PC-3 (cell line): ENCODE measurements around the gene TBC1D16. TPM values are rescaled to one million over a fixed set of nuclear protein-coding genes. Genes with fewer than 3 reads are reported as not detected.

ENCODE experiments used
- ATAC-seq: fragments of 200-7000 bp; cut with Tn5 transposase; 2 replicates; pipeline ENCODE4 v1.9.1; 2020; ENCODE audit warnings: mild to moderate bottlenecking, moderate library complexity
- BruUV-seq: library from RNA; stranded (reverse); fragments of 400-500 nt; replicated peaks from 2 replicates; lab custom pipeline; 2021; lab: Mats Ljungman, UMichigan
- CTCF ChIA-PET: fragments of 300-600 bp; sonication (Branson Sonifier 250); formaldehyde crosslinking; loops from one replicate; lab custom pipeline; 2022; ENCODE audit warnings: antibody characterized with exemption; lab: Charles Lee
- POLR2A ChIA-PET: fragments of 300-600 bp; sonication (Branson Sonifier 250); formaldehyde crosslinking; loops from one replicate; lab custom pipeline; 2022; ENCODE audit warnings: antibody characterized with exemption; ENCODE audit not compliant: unreplicated experiment; lab: Charles Lee
- DNase-seq: peaks from one replicate; pipeline ENCODE4 v3.0.0-alpha.2; 2015
- H2AFZ ChIP-seq: fragments of 300-600 bp; sonication (generic); 2 replicates; pipeline ENCODE4 v1.6.0; 2016; ENCODE audit warnings: antibody characterized with exemption, low read length
- H3F3A ChIP-seq: fragments of 300-600 bp; sonication (generic); one replicate; pipeline ENCODE4 v1.6.0; 2017; ENCODE audit warnings: antibody characterized with exemption, low read length, control low read depth, mild to moderate bottlenecking; ENCODE audit not compliant: unreplicated experiment
- H3K27ac ChIP-seq: fragments of 300-600 bp; sonication (generic); 2 replicates; pipeline ENCODE4 v1.5.1; 2016; ENCODE audit warnings: mild to moderate bottlenecking, low read length
- H3K27me3 ChIP-seq: fragments of 300-600 bp; sonication (generic); 2 replicates; pipeline ENCODE4 v1.6.1; 2016; ENCODE audit warnings: low read length, mixed read lengths
- H3K36me3 ChIP-seq: fragments of 300-600 bp; sonication (generic); 2 replicates; pipeline ENCODE4 v1.6.1; 2016; ENCODE audit warnings: low read depth, mixed run types, low read length, mixed read lengths
- H3K4me1 ChIP-seq: fragments of 300-600 bp; sonication (generic); 2 replicates; pipeline ENCODE4 v1.5.1; 2016; ENCODE audit warnings: low read length; ENCODE audit not compliant: insufficient read depth
- H3K4me2 ChIP-seq: fragments of 300-600 bp; sonication (generic); 2 replicates; pipeline ENCODE4 v1.6.0; 2016; ENCODE audit warnings: low read length
- H3K4me3 ChIP-seq: fragments of 300-600 bp; sonication (generic); 2 replicates; pipeline ENCODE4 v1.5.1; 2016; ENCODE audit warnings: mild to moderate bottlenecking, low read length, mixed read lengths
- H3K79me2 ChIP-seq: fragments of 300-600 bp; sonication (generic); 2 replicates; pipeline ENCODE4 v1.6.1; 2017; ENCODE audit warnings: low read length, mixed read lengths
- H3K9ac ChIP-seq: fragments of 300-600 bp; sonication (generic); 2 replicates; pipeline ENCODE4 v1.6.0; 2016; ENCODE audit warnings: mild to moderate bottlenecking, low read length
- H3K9me2 ChIP-seq: fragments of 300-600 bp; sonication (generic); replicated peaks from 2 replicates; pipeline ENCODE4 v1.6.1; 2016; ENCODE audit warnings: mixed run types, low read length, mixed read lengths
- H3K9me3 ChIP-seq: fragments of 300-600 bp; sonication (generic); 2 replicates; pipeline ENCODE4 v1.6.1; 2016; ENCODE audit warnings: low read length, mixed read lengths
- H4K20me1 ChIP-seq: fragments of 300-600 bp; sonication (generic); 2 replicates; pipeline ENCODE4 v1.6.1; 2016; ENCODE audit warnings: low read length, mixed read lengths
- CTCF ChIP-seq: fragments of 300-600 bp; sonication (generic); conservative IDR thresholded peaks from 2 replicates; pipeline ENCODE4 v1.5.1; 2017; ENCODE audit warnings: antibody characterized with exemption, low read depth, mild to moderate bottlenecking, low read length
- EZH2 ChIP-seq: fragments of 300-600 bp; sonication (generic); IDR thresholded peaks from one replicate; pipeline ENCODE4 v1.6.1; 2017; ENCODE audit warnings: antibody characterized with exemption, mild to moderate bottlenecking, low read length; ENCODE audit not compliant: unreplicated experiment
- EZH2phosphoT487 ChIP-seq: fragments of 300-600 bp; sonication (generic); IDR thresholded peaks from 2 replicates; pipeline ENCODE4 v1.6.1; 2018; ENCODE audit warnings: mild to moderate bottlenecking, antibody characterized with exemption, low read length, borderline replicate concordance
- intact Hi-C: fragments of 100-400 bp; cut with micrococcal nuclease; formaldehyde crosslinking; loops from 2 replicates; pipeline ENCODE4 v1.9.0; 2023
- total RNA-seq: library from RNA; depleted of rRNA; stranded (reverse); fragments of >200 nt; gene quantifications from 2 replicates; pipeline ENCODE4 v1.2.3, GENCODE V29; 2014

Gene TBC1D16
- total RNA-seq, 1 experiment from 2014 or later, result 23.7 TPM

GRCh38 chr17:79938336-79939093, 97.2 kb downstream of the TBC1D16 start:
- Histone ChIP-seq H3K27me3 (no peaks in the 10 kb centered on the region), H3K4me1 (peaks cover 9% of the 10 kb centered on the region), H2AFZ (no peak overlapping the region), H3K9me2 (no peaks in the 10 kb centered on the region), H3F3A (no peaks in the 10 kb centered on the region), H3K36me3 (no peaks in the 10 kb centered on the region), H3K9ac (no peak overlapping the region), H3K27ac (no peak overlapping the region), H3K4me2 (no peak overlapping the region), H3K4me3 (no peak overlapping the region), H3K79me2 (no peaks in the 10 kb centered on the region), H4K20me1 (no peaks in the 10 kb centered on the region), H3K9me3 (no peaks in the 10 kb centered on the region)
- DNase-seq (no peak), ATAC-seq (no peak)
- POLR2A ChIA-PET, result no interaction called here
- TSS peak; percentile 3 for BruUV-seq
- CTCF ChIA-PET, result no interaction called here
- no peak for TF ChIP-seq CTCF
- no peak for TF ChIP-seq EZH2
- TF ChIP-seq EZH2phosphoT487, result no peak
- intact Hi-C loops, result no loop called here

GRCh38 chr17:79937391-79938335, 98.0 kb downstream of the TBC1D16 start:
- Histone ChIP-seq H3F3A (no peaks in the 10 kb centered on the region), H3K36me3 (no peaks in the 10 kb centered on the region), H3K9ac (no peak overlapping the region), H3K4me1 (peaks cover 10% of the 10 kb centered on the region), H3K4me3 (no peak overlapping the region), H3K9me2 (no peaks in the 10 kb centered on the region), H3K9me3 (no peaks in the 10 kb centered on the region), H2AFZ (no peak overlapping the region), H3K27ac (no peak overlapping the region), H3K27me3 (no peaks in the 10 kb centered on the region), H3K79me2 (no peaks in the 10 kb centered on the region), H4K20me1 (no peaks in the 10 kb centered on the region), H3K4me2 (no peak overlapping the region)
- DNase-seq, result no peak
- no peak for TF ChIP-seq CTCF
- no peak for TF ChIP-seq EZH2phosphoT487
- no peak for TF ChIP-seq EZH2
- ChIA-PET CTCF (no interaction called here), POLR2A (no interaction called here)
- no peak for ATAC-seq
- intact Hi-C loops, result no loop called here
- no TSS peak for BruUV-seq
